ENCODE results near the gene IGSF21.
"Not testable (repeated sequence)": the region's sequence is repeated elsewhere in the genome, so short reads cannot be mapped to it uniquely, and the experiment has no call there.

Gene IGSF21

DNA sequence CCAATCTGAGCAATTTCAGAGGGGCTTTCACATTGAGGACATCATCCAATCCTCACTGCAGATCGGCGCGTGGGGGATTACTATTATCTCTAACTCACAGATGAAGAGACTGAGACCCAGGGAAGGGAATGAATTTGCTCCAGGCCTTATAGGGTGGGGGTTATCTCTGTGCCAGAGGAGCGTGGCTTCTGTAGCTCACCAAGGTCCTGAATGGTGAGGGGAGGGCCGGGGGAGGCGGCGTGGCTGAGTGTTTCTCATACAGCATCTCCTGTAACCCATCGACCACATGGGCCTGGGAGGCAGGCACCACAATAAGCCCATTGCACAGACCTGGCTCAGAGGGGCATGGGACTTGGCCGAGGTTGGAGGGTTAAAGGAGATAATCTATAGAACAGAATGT, 230.2 kb downstream of the IGSF21 start:
- DNase-seq, result no peak

DNA sequence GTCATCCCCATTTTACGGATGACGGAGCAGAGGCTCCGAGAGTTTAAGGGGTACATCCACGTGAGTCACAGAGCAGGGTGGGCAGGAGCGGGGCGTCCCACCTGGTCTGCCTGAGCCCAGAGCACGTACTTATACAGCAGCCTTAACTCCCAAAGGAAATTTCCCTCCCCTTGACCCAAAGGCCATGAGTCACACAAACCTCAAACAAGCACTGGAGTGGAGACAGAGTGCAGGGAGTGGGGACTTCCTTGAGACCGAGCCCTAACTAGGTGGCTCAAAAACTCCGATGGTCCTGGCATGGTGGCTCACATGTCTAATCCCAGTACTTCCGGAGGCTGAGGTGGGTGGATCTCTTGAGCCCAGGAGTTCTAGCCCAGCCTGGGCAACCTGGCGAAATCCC, 231.6 kb downstream of the IGSF21 start:
- no peak for DNase-seq

- DNase-seq, result no peak
These were observed 232.7 kb downstream of the IGSF21 start for GRCh38 chr1:18340158-18340764.

DNA sequence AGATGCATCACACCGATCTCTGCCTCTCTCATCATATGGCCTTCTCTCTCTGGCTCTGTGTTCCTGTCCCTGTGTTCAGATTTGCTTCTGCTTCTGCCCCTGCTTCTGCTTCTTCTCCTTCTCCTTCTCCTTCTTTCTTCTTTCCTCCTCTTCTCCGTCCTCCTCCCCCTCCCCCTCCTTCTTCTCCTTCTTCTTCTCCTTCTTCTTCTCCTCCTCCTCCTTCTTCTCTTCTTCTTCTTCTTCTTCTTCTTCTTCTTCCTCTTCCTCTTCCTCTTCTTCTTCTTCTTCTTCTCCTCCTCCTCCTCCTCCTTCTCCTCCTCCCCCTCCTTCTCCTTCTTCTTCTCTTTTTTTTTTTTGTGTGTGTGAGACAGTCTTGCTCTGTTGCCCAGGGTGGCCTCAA, 233.2 kb downstream of the IGSF21 start:
- no peak for DNase-seq

GRCh38 chr1:18341291-18342069, 233.9 kb downstream of the IGSF21 start:
- DNase-seq, result no peak

DNA sequence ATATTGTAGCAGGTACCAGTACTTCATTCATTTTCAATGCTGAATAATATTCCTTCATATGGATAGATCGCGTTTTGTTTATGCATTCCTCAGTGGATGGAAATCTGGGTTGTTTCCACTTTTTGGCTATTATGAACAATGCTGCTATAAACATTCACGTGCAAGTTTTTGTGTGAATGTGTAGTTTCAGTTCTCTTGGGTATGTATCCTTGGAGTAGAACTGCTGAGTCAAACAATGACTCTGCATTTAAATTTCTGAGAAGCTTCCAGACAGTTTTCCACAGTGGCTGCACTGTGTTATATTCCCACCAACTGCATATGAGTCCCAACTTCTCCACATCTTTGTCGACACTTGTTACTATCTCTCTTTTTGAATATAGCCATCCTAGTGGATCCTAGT, 235.1 kb downstream of the IGSF21 start:
- DNase-seq, result no peak

- peak; percentile 56 to 76 for DNase-seq
These were observed 236.0 kb downstream of the IGSF21 start for GRCh38 chr1:18343581-18343980.

DNA sequence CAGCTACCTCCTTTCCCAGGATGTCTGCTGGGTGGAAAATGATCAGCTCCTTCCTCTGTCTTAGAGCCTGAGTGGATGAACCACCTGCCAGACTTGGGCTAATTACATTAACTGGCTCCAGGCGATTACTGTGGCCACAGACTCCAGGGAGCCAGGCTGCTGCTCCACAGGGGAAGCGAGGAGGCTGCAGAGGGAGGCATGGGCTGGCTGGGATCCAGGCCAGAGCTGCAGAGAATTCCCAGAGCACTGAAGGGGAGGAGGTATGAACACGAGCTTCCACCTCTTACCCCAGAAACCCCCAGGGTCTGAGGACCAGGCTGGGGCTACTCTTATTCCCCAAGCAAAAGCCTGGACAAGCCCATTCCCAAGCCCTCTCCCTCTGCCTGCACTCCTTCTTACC, 237.2 kb downstream of the IGSF21 start:
- peak; percentile 95 to 97 for DNase-seq

GRCh38 chr1:18347559-18347958, 240.0 kb downstream of the IGSF21 start:
- DNase-seq, result peak in 1 of 2 experiments; percentile 8

DNA sequence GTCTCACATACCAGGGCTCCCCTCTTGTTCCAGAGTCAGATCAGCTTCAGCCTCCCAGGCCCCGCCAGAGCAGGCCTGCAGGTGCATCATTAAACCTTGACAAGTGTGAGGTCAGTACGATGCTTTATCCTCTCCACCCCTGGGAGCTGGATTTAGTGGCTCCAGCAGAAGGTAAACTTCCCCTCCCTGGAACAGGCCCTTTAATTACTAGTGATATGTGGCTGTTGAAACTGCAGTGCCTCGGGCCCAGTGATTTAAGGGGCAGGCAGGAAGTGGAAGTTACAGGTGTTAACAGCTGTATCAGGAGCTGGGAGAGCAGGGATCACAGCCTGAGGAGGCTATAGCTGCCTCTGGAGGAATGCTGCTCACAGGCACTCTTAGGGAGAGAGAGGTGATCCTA, 240.8 kb downstream of the IGSF21 start:
- DNase-seq, result peak in 1 of 2 experiments; percentile 26

- no peak for DNase-seq
These were observed 243.1 kb downstream of the IGSF21 start for GRCh38 chr1:18350747-18351146.

GRCh38 chr1:18351735-18352134, 244.1 kb downstream of the IGSF21 start:
- DNase-seq, result peak in 1 of 2 experiments; percentile 41

DNA sequence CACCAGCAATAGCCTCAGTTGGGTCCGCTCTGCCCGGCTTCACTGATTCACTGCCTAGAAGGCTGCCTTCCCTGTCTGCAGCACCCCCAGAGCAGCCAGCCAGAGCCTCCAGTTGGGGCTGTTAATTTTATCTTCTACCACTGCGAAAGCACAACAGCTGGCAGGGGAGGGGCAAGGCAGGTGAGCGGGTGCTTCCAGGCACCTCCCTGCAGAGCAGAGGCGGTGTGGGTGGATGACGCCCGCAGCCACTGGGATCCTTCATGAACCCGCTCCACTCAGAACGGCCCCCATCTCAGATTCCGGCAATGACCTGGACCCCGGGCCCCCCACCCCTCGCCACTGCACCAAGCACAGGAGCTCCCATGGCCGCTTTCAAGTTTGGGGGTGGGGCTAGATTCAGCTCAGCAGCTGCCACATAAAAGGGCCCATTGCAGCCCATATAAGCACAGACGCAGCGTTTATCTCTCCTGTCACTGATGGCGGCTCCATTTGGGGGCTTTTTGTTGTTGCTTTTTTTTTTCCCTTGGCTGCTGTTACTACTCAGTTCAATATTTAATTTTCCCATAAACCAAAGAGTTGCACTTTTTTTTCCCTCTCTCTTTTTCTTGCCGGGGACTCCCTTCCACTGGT, 245.2 kb downstream of the IGSF21 start:
- DNase-seq, result peak; percentile 82 to 83

GRCh38 chr1:18353528-18353927, 245.9 kb downstream of the IGSF21 start:
- no peak for DNase-seq

DNA sequence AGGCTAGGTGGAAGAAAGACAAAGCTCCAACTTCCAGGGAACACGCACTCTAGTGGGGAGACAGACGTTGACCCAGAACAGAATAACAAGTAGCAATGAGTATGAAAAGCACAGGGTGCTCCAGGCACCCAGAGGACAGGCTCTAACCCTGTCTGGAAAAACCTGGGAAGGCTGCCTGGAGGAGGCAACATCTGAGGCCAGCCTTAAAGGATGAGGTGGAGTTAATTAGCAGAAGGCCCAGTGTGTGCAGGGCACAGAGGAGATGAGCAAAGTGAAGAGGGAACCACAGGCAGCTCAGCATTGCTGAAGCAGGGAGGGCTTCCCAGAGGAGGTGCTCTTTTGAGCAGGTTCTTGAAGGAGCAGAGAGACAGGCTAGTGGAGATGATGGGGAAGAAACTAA, 246.4 kb downstream of the IGSF21 start:
- DNase-seq, result no peak

- DNase-seq, result no peak
These were observed 247.0 kb downstream of the IGSF21 start for GRCh38 chr1:18354612-18355011.

- DNase-seq, result no peak
These were observed 250.1 kb downstream of the IGSF21 start for GRCh38 chr1:18357622-18358230.

GRCh38 chr1:18358600-18358999, 251.0 kb downstream of the IGSF21 start:
- DNase-seq, result no peak

GRCh38 chr1:18360251-18360650, 252.7 kb downstream of the IGSF21 start:
- no peak for DNase-seq

- DNase-seq, result no peak
These were observed 254.6 kb downstream of the IGSF21 start for GRCh38 chr1:18362150-18362549.

DNA sequence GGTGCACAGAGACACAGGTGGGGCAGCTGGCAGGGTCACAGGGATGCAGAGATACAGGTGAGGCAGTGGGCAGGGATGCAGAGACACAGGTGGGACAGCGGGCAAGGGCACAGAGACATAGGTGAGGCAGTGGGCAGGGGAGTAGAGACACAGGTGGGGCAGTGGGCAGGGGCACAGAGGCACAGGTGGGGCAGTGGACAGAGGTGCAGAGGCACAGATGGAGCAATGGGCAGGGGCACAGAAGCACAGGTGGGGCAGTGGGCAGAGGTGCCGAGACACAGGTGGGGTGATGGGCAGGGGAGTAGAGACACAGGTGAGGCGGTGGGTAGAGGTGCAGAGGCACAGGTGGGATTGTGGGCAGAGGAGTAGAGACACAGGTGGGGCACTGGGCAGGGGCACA, 255.8 kb downstream of the IGSF21 start:
- DNase-seq, result no peak

DNA sequence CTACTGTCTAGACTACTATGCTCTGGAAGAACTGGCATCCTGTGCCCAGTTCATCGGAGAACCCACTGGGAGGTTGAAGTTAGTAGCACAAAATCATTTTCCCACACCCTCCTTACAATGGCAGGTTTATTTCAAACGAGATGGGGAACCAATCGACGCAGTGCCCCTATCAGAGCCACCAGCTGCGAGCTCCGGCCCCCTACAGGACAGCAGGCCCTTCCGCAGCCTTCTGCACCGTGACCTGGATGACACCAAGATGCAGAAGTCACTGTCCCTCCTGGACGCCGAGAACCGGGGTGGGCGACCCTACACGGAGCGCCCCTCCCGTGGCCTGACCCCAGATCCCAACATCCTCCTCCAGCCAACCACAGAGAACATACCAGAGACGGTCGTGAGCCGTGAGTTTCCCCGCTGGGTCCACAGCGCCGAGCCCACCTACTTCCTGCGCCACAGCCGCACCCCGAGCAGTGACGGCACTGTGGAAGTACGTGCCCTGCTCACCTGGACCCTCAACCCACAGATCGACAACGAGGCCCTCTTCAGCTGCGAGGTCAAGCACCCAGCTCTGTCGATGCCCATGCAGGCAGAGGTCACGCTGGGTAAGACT, 257.6 kb downstream of the IGSF21 start:
- DNase-seq, result no peak

- DNase-seq, result not testable (repeated sequence)
These were observed 264.9 kb downstream of the IGSF21 start for GRCh38 chr1:18372505-18372904.

All from NCI-H524 (cell line).